Measurements from ENCODE around the gene LRRC57.
A peak's percentile ranks its signal among the peaks of the same experiment; 100 is the strongest.
"Not testable (repeated sequence)": the region's sequence is repeated elsewhere in the genome, so short reads cannot be mapped to it uniquely, and the experiment has no call there.

The LRRC57 gene

GRCh38 chr15:42558739-42559138 lies 10.1 kb upstream of the LRRC57 start:
- ChIA-PET POLR2A (no interaction called here), CTCF (no interaction called here)
- no peak for DNase-seq (ENCODE audit: low read depth, low spot score)
- H3K4me3 ChIP-seq (ENCODE audit: low read depth, low read length), result no peak overlapping the region
- no peak for TF ChIP-seq CTCF (IDR thresholded peaks at IDR 0.05; ENCODE audit: insufficient read depth, low read length, missing control alignments)

- DNase-seq (ENCODE audit: low read depth, low spot score); H3K4me3 ChIP-seq (ENCODE audit: low read depth, low read length); POLR2A ChIA-PET; CTCF ChIA-PET: not testable (repeated sequence)
Measured at GRCh38 chr15:42556550-42557207, 8.1 kb upstream of the LRRC57 start.

- ChIA-PET CTCF (interaction anchor here (0.9 to 1.8 kb wide), 3 partner anchors 13 to 98 kb away, joined by 3 to 12 read pairs (median 3); no protein-coding TSS in a partner anchor), POLR2A (no interaction called here)
- no peak overlapping the region for H3K4me3 ChIP-seq (ENCODE audit: low read depth, low read length)
- TF ChIP-seq CTCF (IDR thresholded peaks at IDR 0.05; ENCODE audit: insufficient read depth, low read length, missing control alignments), result no peak
- DNase-seq (ENCODE audit: low read depth, low spot score), result no peak
Measured at GRCh38 chr15:42553554-42553953, 5.0 kb upstream of the LRRC57 start.

GRCh38 chr15:42549741-42550392 lies 1.3 kb upstream of the LRRC57 start:
- ChIA-PET CTCF (no interaction called here), POLR2A (no interaction called here)
- H3K4me3 ChIP-seq (ENCODE audit: low read depth, low read length), result peak overlapping the region; percentile 90
- no peak for DNase-seq (ENCODE audit: low read depth, low spot score)
- no peak for TF ChIP-seq CTCF (IDR thresholded peaks at IDR 0.05; ENCODE audit: insufficient read depth, low read length, missing control alignments)

- ChIA-PET CTCF (interaction anchor here (1.2 kb wide), 1 partner anchor 103 kb away, joined by 5 read pairs; no protein-coding TSS in a partner anchor), POLR2A (no interaction called here)
- DNase-seq (ENCODE audit: low read depth, low spot score), result no peak
- peak overlapping the region; percentile 90 for H3K4me3 ChIP-seq (ENCODE audit: low read depth, low read length)
- no peak for TF ChIP-seq CTCF (IDR thresholded peaks at IDR 0.05; ENCODE audit: insufficient read depth, low read length, missing control alignments)
Measured at GRCh38 chr15:42549032-42549491, 469 bp upstream of the LRRC57 start.

- CTCF ChIA-PET, result interaction anchor here (1.0 to 1.4 kb wide), 6 partner anchors 15 to 107 kb away, joined by 3 to 6 read pairs (median 3); no protein-coding TSS in a partner anchor
Measured at GRCh38 chr15:42547918-42548248, 710 bp downstream of the LRRC57 start.

More at GRCh38 chr15:42547918-42548248, 710 bp downstream of the LRRC57 start:
- peak overlapping the region; percentile 90 for H3K4me3 ChIP-seq (ENCODE audit: low read depth, low read length)
- TF ChIP-seq CTCF (IDR thresholded peaks at IDR 0.05; ENCODE audit: insufficient read depth, low read length, missing control alignments), result no peak
- POLR2A ChIA-PET, result interaction anchor here (0.9 to 1.2 kb wide), 2 partner anchors 27 to 98 kb away, joined by 4 to 6 read pairs; partner anchors contain the start of gene STARD9
- DNase-seq (ENCODE audit: low read depth, low spot score), result no peak
